ENCODE measurements around the gene CCDC85C. TPM values are rescaled to one million over a fixed set of nuclear protein-coding genes. Genes with fewer than 3 reads are reported as not detected.

The CCDC85C gene
- total and polyA plus RNA-seq, 10 of the 15 experiments (the other 5 are each of a cell fraction or from before 2014, with no cell fraction given) = 0.03 to 3.6 (median 1.1) TPM

GRCh38 chr14:99609245-99610170 is 5.5 kb upstream of the CCDC85C start:
- CTCF ChIA-PET = interaction anchor here (1.2 kb wide), 1 partner anchor 46 kb away, joined by 3 read pairs; no protein-coding TSS in a partner anchor
- H3K36me3 ChIP-seq (ENCODE audit: control insufficient read depth in 2 of 2, insufficient read depth in 2 of 2, low read length in 1 of 2) = no peaks in the 10 kb centered on the region
- intact Hi-C loops (cut with micrococcal nuclease; ENCODE audit: unreplicated experiment) (no loop called here), in situ Hi-C loops (cut with MboI) (no loop called here)
- FAIRE-seq = no peak
- RAD21 ChIA-PET (ENCODE audit: unreplicated experiment) = no interaction called here
- no peak for ATAC-seq
- DNase-seq (ENCODE audit: low read depth, low spot score) = no peak
- H3K27ac ChIP-seq (ENCODE audit: control insufficient read depth, insufficient read depth) = no peak overlapping the region
- H3K79me2 ChIP-seq (ENCODE audit: control insufficient read depth, insufficient read depth, low read length) = no peaks in the 10 kb centered on the region
- H2AFZ ChIP-seq (ENCODE audit: control insufficient read depth, low read depth, low read length) = no peak overlapping the region
- 10% methylated on average over 10 of the region's 10 CpGs for WGBS (ENCODE audit: insufficient coverage, insufficient replicate concordance, low lambda C conversion rate, missing lambda C conversion rate)
- TF ChIP-seq SMAD5 (IDR thresholded peaks at IDR 0.05; ENCODE audit: low read depth) (no peak), FOXK2 (IDR thresholded peaks at IDR 0.05) (no peak), NKRF (conservative IDR thresholded peaks at IDR 0.05) (no peak), POLR2AphosphoS2 (IDR thresholded peaks at IDR 0.05; ENCODE audit: low read depth, low read length) (no peak), POU2F2 (IDR thresholded peaks at IDR 0.05; ENCODE audit: borderline replicate concordance, low read depth, low read length) (no peak), SUZ12 (IDR thresholded peaks at IDR 0.05; ENCODE audit: unreplicated experiment) (no peak), POLR2A (IDR thresholded peaks at IDR 0.05; ENCODE audit: low read depth, low read length) (no peak), IRF5 (IDR thresholded peaks at IDR 0.05; ENCODE audit: borderline replicate concordance) (no peak), ASH2L (IDR thresholded peaks at IDR 0.05; ENCODE audit: borderline replicate concordance, low read depth) (no peak), CHD2 (IDR thresholded peaks at IDR 0.05; ENCODE audit: borderline replicate concordance, low read depth, low read length) (no peak)
- peaks cover 5% of the 10 kb centered on the region; the same call in 1 of the 2 replicates for H3K4me1 ChIP-seq (ENCODE audit: control insufficient read depth, insufficient read depth, low read length)
- H3K9ac ChIP-seq (ENCODE audit: control insufficient read depth, insufficient read depth, low read length) = no peak overlapping the region
- SMC1A ChIA-PET (ENCODE audit: uncharacterized antibody, unreplicated experiment) = no interaction called here
- no peaks in the 10 kb centered on the region; a peak in 1 of 4 replicates for H3K27me3 ChIP-seq (replicated peaks in 1 of 2; ENCODE audit: control insufficient read depth in 2 of 2, insufficient read depth in 2 of 2, low read length in 1 of 2)
- no peak overlapping the region for H3K4me2 ChIP-seq (ENCODE audit: control insufficient read depth, insufficient read depth)
- H3K4me3 ChIP-seq = no peak overlapping the region
- H3K9me3 ChIP-seq (replicated peaks; ENCODE audit: control insufficient read depth, insufficient read depth, low read length) = no peaks in the 10 kb centered on the region
- BruUV-seq (replicated peaks) = no TSS peak
- no peaks in the 10 kb centered on the region for H4K20me1 ChIP-seq (ENCODE audit: control insufficient read depth, insufficient read depth)
- POLR2A ChIA-PET = no interaction called here

Measured in GM12878 (cell line).